ENCODE measurements around the gene TNN. TPM values are rescaled to one million over a fixed set of nuclear protein-coding genes. Genes with fewer than 3 reads are reported as not detected.

The TNN gene
- polyA plus RNA-seq, 1 donor from 2014 or later = not detected

DNA sequence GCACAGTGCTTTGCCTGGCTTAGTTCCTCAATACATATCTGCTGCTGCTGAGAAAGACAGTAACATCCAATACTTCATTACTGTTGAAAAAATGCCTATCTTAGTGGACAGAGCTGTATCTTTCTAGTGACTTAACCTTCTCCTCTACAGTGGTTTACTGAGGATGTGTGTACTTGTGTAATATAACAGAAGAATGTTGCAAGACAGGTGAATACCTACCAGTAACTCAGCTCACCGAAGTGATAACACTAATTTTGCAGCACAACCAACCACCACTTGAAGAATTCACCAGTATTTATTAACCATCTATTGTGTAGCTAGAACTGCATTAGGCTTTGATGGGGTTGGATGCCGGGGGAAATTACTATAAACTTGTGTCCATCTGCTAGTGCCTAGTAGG, 16.6 kb upstream of the TNN start:
- TF ChIP-seq RAD21 (conservative IDR thresholded peaks at IDR 0.05) (no peak), TAF1 (IDR thresholded peaks at IDR 0.05; ENCODE audit: low read depth) (no peak), EP300 (conservative IDR thresholded peaks at IDR 0.05; ENCODE audit: poor library complexity, severe bottlenecking) (no peak), MXI1 (conservative IDR thresholded peaks at IDR 0.05; ENCODE audit: poor library complexity, severe bottlenecking) (no peak), EZH2 (IDR thresholded peaks at IDR 0.05; ENCODE audit: borderline replicate concordance, insufficient read depth, low read length, poor library complexity, severe bottlenecking) (no peak), POLR2AphosphoS5 (IDR thresholded peaks at IDR 0.05) (no peak), SMC3 (conservative IDR thresholded peaks at IDR 0.05; ENCODE audit: poor library complexity) (no peak)
- TF ChIP-seq, protein P1, sequence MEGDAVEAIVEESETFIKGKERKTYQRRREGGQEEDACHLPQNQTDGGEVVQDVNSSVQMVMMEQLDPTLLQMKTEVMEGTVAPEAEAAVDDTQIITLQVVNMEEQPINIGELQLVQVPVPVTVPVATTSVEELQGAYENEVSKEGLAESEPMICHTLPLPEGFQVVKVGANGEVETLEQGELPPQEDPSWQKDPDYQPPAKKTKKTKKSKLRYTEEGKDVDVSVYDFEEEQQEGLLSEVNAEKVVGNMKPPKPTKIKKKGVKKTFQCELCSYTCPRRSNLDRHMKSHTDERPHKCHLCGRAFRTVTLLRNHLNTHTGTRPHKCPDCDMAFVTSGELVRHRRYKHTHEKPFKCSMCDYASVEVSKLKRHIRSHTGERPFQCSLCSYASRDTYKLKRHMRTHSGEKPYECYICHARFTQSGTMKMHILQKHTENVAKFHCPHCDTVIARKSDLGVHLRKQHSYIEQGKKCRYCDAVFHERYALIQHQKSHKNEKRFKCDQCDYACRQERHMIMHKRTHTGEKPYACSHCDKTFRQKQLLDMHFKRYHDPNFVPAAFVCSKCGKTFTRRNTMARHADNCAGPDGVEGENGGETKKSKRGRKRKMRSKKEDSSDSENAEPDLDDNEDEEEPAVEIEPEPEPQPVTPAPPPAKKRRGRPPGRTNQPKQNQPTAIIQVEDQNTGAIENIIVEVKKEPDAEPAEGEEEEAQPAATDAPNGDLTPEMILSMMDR (IDR thresholded peaks at IDR 0.05; ENCODE audit: poor library complexity, severe bottlenecking) = no peak
- TF ChIP-seq, protein P2, sequence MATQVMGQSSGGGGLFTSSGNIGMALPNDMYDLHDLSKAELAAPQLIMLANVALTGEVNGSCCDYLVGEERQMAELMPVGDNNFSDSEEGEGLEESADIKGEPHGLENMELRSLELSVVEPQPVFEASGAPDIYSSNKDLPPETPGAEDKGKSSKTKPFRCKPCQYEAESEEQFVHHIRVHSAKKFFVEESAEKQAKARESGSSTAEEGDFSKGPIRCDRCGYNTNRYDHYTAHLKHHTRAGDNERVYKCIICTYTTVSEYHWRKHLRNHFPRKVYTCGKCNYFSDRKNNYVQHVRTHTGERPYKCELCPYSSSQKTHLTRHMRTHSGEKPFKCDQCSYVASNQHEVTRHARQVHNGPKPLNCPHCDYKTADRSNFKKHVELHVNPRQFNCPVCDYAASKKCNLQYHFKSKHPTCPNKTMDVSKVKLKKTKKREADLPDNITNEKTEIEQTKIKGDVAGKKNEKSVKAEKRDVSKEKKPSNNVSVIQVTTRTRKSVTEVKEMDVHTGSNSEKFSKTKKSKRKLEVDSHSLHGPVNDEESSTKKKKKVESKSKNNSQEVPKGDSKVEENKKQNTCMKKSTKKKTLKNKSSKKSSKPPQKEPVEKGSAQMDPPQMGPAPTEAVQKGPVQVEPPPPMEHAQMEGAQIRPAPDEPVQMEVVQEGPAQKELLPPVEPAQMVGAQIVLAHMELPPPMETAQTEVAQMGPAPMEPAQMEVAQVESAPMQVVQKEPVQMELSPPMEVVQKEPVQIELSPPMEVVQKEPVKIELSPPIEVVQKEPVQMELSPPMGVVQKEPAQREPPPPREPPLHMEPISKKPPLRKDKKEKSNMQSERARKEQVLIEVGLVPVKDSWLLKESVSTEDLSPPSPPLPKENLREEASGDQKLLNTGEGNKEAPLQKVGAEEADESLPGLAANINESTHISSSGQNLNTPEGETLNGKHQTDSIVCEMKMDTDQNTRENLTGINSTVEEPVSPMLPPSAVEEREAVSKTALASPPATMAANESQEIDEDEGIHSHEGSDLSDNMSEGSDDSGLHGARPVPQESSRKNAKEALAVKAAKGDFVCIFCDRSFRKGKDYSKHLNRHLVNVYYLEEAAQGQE (IDR thresholded peaks at IDR 0.05; ENCODE audit: borderline replicate concordance) = no peak
- H3K27ac ChIP-seq (ENCODE audit: low read length) = no peak overlapping the region
- H4K20me1 ChIP-seq (ENCODE audit: insufficient read depth) = no peaks in the 10 kb centered on the region
- no peak overlapping the region for H3K9ac ChIP-seq (ENCODE audit: low read length)
- H3F3A ChIP-seq (ENCODE audit: insufficient read depth, low read length, poor library complexity, severe bottlenecking) = no peaks in the 10 kb centered on the region
- H2AFZ ChIP-seq (ENCODE audit: low read depth, low read length) = no peak overlapping the region
- no peaks in the 10 kb centered on the region for H3K9me2 ChIP-seq (ENCODE audit: insufficient read depth, low read length)
- no peaks in the 10 kb centered on the region for H3K27me3 ChIP-seq (ENCODE audit: insufficient read depth, low read depth, low read length)
- H3K79me2 ChIP-seq (replicated peaks; ENCODE audit: insufficient read depth, low read length) = no peaks in the 10 kb centered on the region
- no peaks in the 10 kb centered on the region for H3K9me3 ChIP-seq (ENCODE audit: low read length)
- no peaks in the 10 kb centered on the region for H3K36me3 ChIP-seq (ENCODE audit: insufficient read depth, low read length)
- H3K4me2 ChIP-seq (ENCODE audit: low read length) = no peak overlapping the region
- no peak overlapping the region for H3K4me3 ChIP-seq (ENCODE audit: low read length)

DNA sequence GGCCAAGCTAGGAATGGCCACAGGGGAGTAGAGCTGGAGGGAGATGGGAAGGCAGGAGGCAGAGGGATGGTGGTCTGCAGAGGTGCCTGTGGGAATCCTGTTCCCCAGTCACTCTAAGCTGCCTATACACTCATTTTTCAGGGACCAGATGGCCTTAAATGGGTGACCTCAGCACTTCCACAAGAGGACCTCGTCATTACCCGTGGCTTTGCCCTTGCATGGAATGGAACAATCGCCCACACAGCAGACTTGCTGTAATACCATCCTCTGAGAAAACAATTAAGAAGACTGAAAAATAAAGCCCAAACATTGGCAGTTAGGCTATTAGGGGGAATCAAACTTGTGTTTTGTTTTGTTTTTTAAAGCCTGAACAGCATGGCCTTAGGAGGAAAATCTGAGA, 12.9 kb upstream of the TNN start:
- H3K9me3 ChIP-seq (ENCODE audit: low read length) = no peaks in the 10 kb centered on the region
- H3K36me3 ChIP-seq (ENCODE audit: insufficient read depth, low read length) = no peaks in the 10 kb centered on the region
- H3K9ac ChIP-seq (ENCODE audit: low read length) = no peak overlapping the region
- no peaks in the 10 kb centered on the region for H3K9me2 ChIP-seq (ENCODE audit: insufficient read depth, low read length)
- H2AFZ ChIP-seq (ENCODE audit: low read depth, low read length) = no peak overlapping the region
- H3K27ac ChIP-seq (ENCODE audit: low read length) = no peak overlapping the region
- H3K4me2 ChIP-seq (ENCODE audit: low read length) = no peak overlapping the region
- TF ChIP-seq TAF1 (IDR thresholded peaks at IDR 0.05; ENCODE audit: low read depth) (no peak), MXI1 (conservative IDR thresholded peaks at IDR 0.05; ENCODE audit: poor library complexity, severe bottlenecking) (no peak), EZH2 (IDR thresholded peaks at IDR 0.05; ENCODE audit: borderline replicate concordance, insufficient read depth, low read length, poor library complexity, severe bottlenecking) (no peak), EP300 (conservative IDR thresholded peaks at IDR 0.05; ENCODE audit: poor library complexity, severe bottlenecking) (no peak), RAD21 (conservative IDR thresholded peaks at IDR 0.05) (no peak)
- TF ChIP-seq, protein P2 (IDR thresholded peaks at IDR 0.05; ENCODE audit: borderline replicate concordance) = no peak
- TF ChIP-seq, protein P1 (IDR thresholded peaks at IDR 0.05; ENCODE audit: poor library complexity, severe bottlenecking) = no peak
- no peak overlapping the region for H3K4me3 ChIP-seq (ENCODE audit: low read length)
- H3F3A ChIP-seq (ENCODE audit: insufficient read depth, low read length, poor library complexity, severe bottlenecking) = no peaks in the 10 kb centered on the region
- H3K79me2 ChIP-seq (replicated peaks; ENCODE audit: insufficient read depth, low read length) = no peaks in the 10 kb centered on the region
- H3K27me3 ChIP-seq (ENCODE audit: insufficient read depth, low read depth, low read length) = no peaks in the 10 kb centered on the region
- no peaks in the 10 kb centered on the region for H4K20me1 ChIP-seq (ENCODE audit: insufficient read depth)
